ENCODE data around the gene SSH2.

- TF ChIP-seq CTCF (IDR thresholded peaks at IDR 0.05) (no peak), POLR2A (IDR thresholded peaks at IDR 0.05) (no peak)
Observed at GRCh38 chr17:29653995-29654714, 275.9 kb downstream of the SSH2 start.

Data from thyroid gland (tissue), 4 donors.